ENCODE results near the gene OLFML2B. TPM values are rescaled to one million over a fixed set of nuclear protein-coding genes. Genes with fewer than 3 reads are reported as not detected.
"Not testable (repeated sequence)": the region's sequence is repeated elsewhere in the genome, so short reads cannot be mapped to it uniquely, and the experiment has no call there.

Gene OLFML2B
- total RNA-seq, 4 donors from 2014 or later = 1.1 to 7.7 (median 4.7) TPM

- TF ChIP-seq, protein P1, sequence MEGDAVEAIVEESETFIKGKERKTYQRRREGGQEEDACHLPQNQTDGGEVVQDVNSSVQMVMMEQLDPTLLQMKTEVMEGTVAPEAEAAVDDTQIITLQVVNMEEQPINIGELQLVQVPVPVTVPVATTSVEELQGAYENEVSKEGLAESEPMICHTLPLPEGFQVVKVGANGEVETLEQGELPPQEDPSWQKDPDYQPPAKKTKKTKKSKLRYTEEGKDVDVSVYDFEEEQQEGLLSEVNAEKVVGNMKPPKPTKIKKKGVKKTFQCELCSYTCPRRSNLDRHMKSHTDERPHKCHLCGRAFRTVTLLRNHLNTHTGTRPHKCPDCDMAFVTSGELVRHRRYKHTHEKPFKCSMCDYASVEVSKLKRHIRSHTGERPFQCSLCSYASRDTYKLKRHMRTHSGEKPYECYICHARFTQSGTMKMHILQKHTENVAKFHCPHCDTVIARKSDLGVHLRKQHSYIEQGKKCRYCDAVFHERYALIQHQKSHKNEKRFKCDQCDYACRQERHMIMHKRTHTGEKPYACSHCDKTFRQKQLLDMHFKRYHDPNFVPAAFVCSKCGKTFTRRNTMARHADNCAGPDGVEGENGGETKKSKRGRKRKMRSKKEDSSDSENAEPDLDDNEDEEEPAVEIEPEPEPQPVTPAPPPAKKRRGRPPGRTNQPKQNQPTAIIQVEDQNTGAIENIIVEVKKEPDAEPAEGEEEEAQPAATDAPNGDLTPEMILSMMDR (IDR thresholded peaks at IDR 0.05) = no peak
- no peak for TF ChIP-seq POLR2A (IDR thresholded peaks at IDR 0.05)
- no peak for TF ChIP-seq POLR2AphosphoS5 (IDR thresholded peaks at IDR 0.05)
- no peak for TF ChIP-seq EP300 (IDR thresholded peaks at IDR 0.05)
- Histone ChIP-seq H3K9me3 (peaks cover 0 to 1% (median 0%) of the 10 kb centered on the region in 3 donors), H3K27me3 (peaks cover 7% of the 10 kb centered on the region), H3K4me1 (peaks cover 0 to 30% (median 8%) of the 10 kb centered on the region in 3 donors), H3K27ac (no peak overlapping the region), H3K4me3 (no peak overlapping the region), H3K36me3 (no peaks in the 10 kb centered on the region)
- no peak for ATAC-seq
- 94 to 95% methylated on average over 2 to 4 of the region's 4 CpGs for WGBS, 2 donors (ENCODE audit: low coverage in 1 of 2)
Measured at GRCh38 chr1:162018418-162018817, 5.3 kb downstream of the OLFML2B start.

DNA sequence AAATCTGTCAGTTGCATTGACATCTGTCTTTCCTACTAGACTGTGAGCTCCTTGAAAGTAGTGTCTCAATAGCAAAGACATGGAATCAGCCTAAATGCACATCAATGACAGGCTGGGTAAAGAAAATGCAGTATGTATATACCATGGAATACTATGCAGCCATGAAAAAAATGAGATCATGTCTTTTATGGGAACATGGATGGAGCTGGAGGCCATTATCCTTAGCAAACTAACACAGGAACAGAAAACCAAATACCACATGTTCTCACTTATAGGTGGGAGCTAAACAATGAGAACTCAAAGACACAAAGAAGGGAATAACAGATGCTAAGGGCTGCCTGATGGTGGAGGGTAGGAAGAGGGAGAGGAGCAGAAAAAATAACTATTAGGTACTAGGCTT lies 5.9 kb downstream of the OLFML2B start:
- H3K4me3 ChIP-seq, H3K36me3 ChIP-seq, H3K27me3 ChIP-seq, H3K27ac ChIP-seq, ATAC-seq, H3K9me3 ChIP-seq: not testable (repeated sequence)
- peaks cover 0 to 24% (median 3%) of the 10 kb centered on the region in 3 donors for H3K4me1 ChIP-seq

GRCh38 chr1:162016631-162017030 lies 7.0 kb downstream of the OLFML2B start:
- Histone ChIP-seq H3K4me1 (peaks cover 0 to 21% (median 3%) of the 10 kb centered on the region in 3 donors), H3K27ac (no peak overlapping the region), H3K9me3 (peaks cover 0 to 8% (median 0%) of the 10 kb centered on the region in 3 donors), H3K4me3 (no peak overlapping the region), H3K27me3 (no peaks in the 10 kb centered on the region), H3K36me3 (no peaks in the 10 kb centered on the region)
- WGBS, 2 donors (ENCODE audit: low coverage in 1 of 2) = 75 to 87% methylated on average over 2 of the region's 2 CpGs
- no peak for ATAC-seq
- TF ChIP-seq, protein P1 (IDR thresholded peaks at IDR 0.05) = no peak
- TF ChIP-seq POLR2AphosphoS5 (IDR thresholded peaks at IDR 0.05) (no peak), EP300 (IDR thresholded peaks at IDR 0.05) (no peak), POLR2A (IDR thresholded peaks at IDR 0.05) (no peak)

DNA sequence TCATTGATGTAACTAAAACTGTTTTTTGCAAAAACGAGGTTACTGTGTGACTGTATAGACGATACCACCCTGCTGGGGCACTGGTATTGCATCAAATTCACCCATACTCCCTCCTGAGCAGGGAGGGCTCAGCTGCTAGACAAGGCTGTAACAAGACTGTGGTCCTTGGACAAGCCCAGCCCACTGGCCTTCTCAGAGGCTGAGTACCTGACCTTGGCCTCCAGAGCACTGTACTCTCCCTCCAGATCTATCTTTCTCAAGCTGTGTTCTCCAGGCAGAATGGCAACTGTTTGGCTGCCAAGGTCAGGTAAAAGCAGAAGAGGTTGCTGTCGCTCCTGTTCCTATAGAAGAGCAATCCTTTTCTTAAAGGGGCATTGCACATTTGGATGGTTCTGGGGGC lies 8.5 kb downstream of the OLFML2B start:
- Histone ChIP-seq H3K36me3 (no peaks in the 10 kb centered on the region), H3K27me3 (peaks cover 2% of the 10 kb centered on the region), H3K4me3 (no peak overlapping the region), H3K9me3 (peaks cover 0 to 8% (median 0%) of the 10 kb centered on the region in 3 donors), H3K27ac (no peak overlapping the region), H3K4me1 (peaks cover 0 to 10% (median 0%) of the 10 kb centered on the region in 3 donors)
- WGBS, 2 donors (ENCODE audit: low coverage in 1 of 2) = 76 to 79% methylated on average over 2 to 3 of the region's 3 CpGs
- TF ChIP-seq POLR2A (IDR thresholded peaks at IDR 0.05) (no peak), POLR2AphosphoS5 (IDR thresholded peaks at IDR 0.05) (no peak), EP300 (IDR thresholded peaks at IDR 0.05) (no peak)
- TF ChIP-seq, protein P1 (IDR thresholded peaks at IDR 0.05) = no peak
- ATAC-seq = no peak

DNA sequence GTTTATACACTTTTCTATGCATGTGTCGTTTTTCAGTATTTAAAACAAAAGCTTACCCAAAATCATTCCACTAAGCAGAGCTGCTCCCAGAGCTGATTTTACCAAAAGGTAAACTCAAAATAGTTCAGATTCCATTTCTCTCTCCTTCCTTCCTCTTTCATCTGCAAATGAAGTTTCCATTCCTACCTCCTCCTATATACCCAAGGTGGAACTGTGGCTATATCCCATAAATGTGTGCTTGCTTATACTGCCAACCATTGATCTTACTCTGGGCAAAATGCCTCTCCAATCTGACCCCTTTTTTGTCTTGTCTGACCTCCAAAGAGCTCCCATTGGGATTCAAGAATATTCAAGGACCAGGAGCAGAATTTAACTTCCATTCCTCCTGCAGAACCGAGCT lies 9.5 kb downstream of the OLFML2B start:
- no peak overlapping the region for H3K4me3 ChIP-seq
- ATAC-seq = no peak
- no peak overlapping the region for H3K27ac ChIP-seq
- no peak for TF ChIP-seq EP300 (IDR thresholded peaks at IDR 0.05)
- TF ChIP-seq, protein P1 (IDR thresholded peaks at IDR 0.05) = no peak
- no peak for TF ChIP-seq POLR2AphosphoS5 (IDR thresholded peaks at IDR 0.05)
- no peak for TF ChIP-seq POLR2A (IDR thresholded peaks at IDR 0.05)
- 67 to 74% methylated on average over 2 of the region's 2 CpGs for WGBS, 2 donors (ENCODE audit: low coverage in 1 of 2)
- H3K4me1 ChIP-seq = peaks cover 0 to under 1% (median 0%) of the 10 kb centered on the region in 3 donors
- peaks cover 0 to 8% (median 0%) of the 10 kb centered on the region in 3 donors for H3K9me3 ChIP-seq
- H3K36me3 ChIP-seq = no peaks in the 10 kb centered on the region
- H3K27me3 ChIP-seq = peaks cover 11% of the 10 kb centered on the region
